RWPE2 (cell line): Measurements from ENCODE around the gene ZNF891.

Experiments
- ATAC-seq: fragments of 200-7000 bp; cut with Tn5 transposase; 3 replicates; pipeline ENCODE4 v1.9.1; 2021; ENCODE audit warnings: low read depth
- DNase-seq: peaks from one replicate; pipeline ENCODE4 v3.0.0-alpha.2; 2020; ENCODE audit warnings: low spot score
- H3K27ac ChIP-seq: fragments of 450-650 bp; 2 replicates; pipeline ENCODE4 v1.5.1; 2017; ENCODE audit warnings: mild to moderate bottlenecking; ENCODE audit not compliant: poor library complexity, severe bottlenecking
- H3K27me3 ChIP-seq: fragments of 250-450 bp; sonication (Bioruptor Pico); 2 replicates; pipeline ENCODE4 v1.5.1; 2021; ENCODE audit warnings: mild to moderate bottlenecking, moderate library complexity; ENCODE audit not compliant: insufficient read depth, poor library complexity, severe bottlenecking
- H3K36me3 ChIP-seq: fragments of 250-450 bp; sonication (Bioruptor Pico); 2 replicates; pipeline ENCODE4 v1.5.1; 2020; ENCODE audit warnings: low read depth, mild to moderate bottlenecking, moderate library complexity
- H3K4me1 ChIP-seq: fragments of 250-450 bp; sonication (Bioruptor Pico); 2 replicates; pipeline ENCODE4 v1.5.1; 2021; ENCODE audit warnings: mild to moderate bottlenecking, moderate library complexity; ENCODE audit not compliant: insufficient read depth, poor library complexity, severe bottlenecking
- H3K4me3 ChIP-seq: fragments of 250-450 bp; sonication (Bioruptor Pico); 2 replicates; pipeline ENCODE4 v1.5.1; 2021; ENCODE audit warnings: mild to moderate bottlenecking, moderate library complexity; ENCODE audit not compliant: severe bottlenecking
- H3K9me3 ChIP-seq: fragments of 250-450 bp; sonication (Bioruptor Pico); 2 replicates; pipeline ENCODE4 v1.5.1; 2021; ENCODE audit warnings: mild to moderate bottlenecking, moderate library complexity; ENCODE audit not compliant: severe bottlenecking
- CTCF ChIP-seq: fragments of 450-650 bp; IDR thresholded peaks from one replicate; pipeline ENCODE4 v1.5.1; 2017; ENCODE audit warnings: mild to moderate bottlenecking, moderate library complexity; ENCODE audit not compliant: poor library complexity, severe bottlenecking

ZNF891 gene

GRCh38 chr12:133083345-133083744 lies 46.7 kb downstream of the ZNF891 start:
- Histone ChIP-seq H3K36me3 (peaks cover 63% of the 10 kb centered on the region), H3K4me3 (no peak overlapping the region), H3K9me3 (peaks cover 13% of the 10 kb centered on the region), H3K27ac (no peak overlapping the region), H3K27me3 (no peaks in the 10 kb centered on the region), H3K4me1 (no peaks in the 10 kb centered on the region)
- no peak for TF ChIP-seq CTCF
- no peak for ATAC-seq
- DNase-seq, result no peak

- Histone ChIP-seq H3K9me3 (peaks cover 17% of the 10 kb centered on the region), H3K36me3 (peaks cover 47% of the 10 kb centered on the region), H3K4me3 (peak overlapping the region; percentile 76), H3K27me3 (no peaks in the 10 kb centered on the region), H3K27ac (peak overlapping the region; percentile 81), H3K4me1 (no peaks in the 10 kb centered on the region)
- TF ChIP-seq CTCF, result no peak
- ATAC-seq (no peak), DNase-seq (no peak)
Measured at GRCh38 chr12:133081159-133081780, 48.8 kb downstream of the ZNF891 start.

- TF ChIP-seq CTCF, result peak; percentile 22
- H3K4me1 ChIP-seq, result no peaks in the 10 kb centered on the region
- H3K27ac ChIP-seq, result peak within 1 kb of the TSS; percentile 81
- DNase-seq (peak; percentile 91), ATAC-seq (peak; percentile 53)
- peaks cover 17% of the 10 kb centered on the region for H3K9me3 ChIP-seq
- no peaks in the 10 kb centered on the region for H3K27me3 ChIP-seq
- H3K4me3 ChIP-seq, result peak within 1 kb of the TSS; percentile 76
- peaks cover 40% of the 10 kb centered on the region for H3K36me3 ChIP-seq
Measured at GRCh38 chr12:133080368-133081158, 49.5 kb downstream of the ZNF891 start, which contains the start of gene ZNF140. Gene ZNF140, plus strand, starts transcription at chr12:133080923. Its CDS starts 398 bp downstream, at chr12:133081321.

- no peak for TF ChIP-seq CTCF
- ATAC-seq, result peak; percentile 90
- Histone ChIP-seq H3K4me3 (peak overlapping the region; percentile 76), H3K4me1 (no peaks in the 10 kb centered on the region), H3K27me3 (no peaks in the 10 kb centered on the region), H3K27ac (peak overlapping the region; percentile 81), H3K9me3 (peaks cover 17% of the 10 kb centered on the region), H3K36me3 (peaks cover 34% of the 10 kb centered on the region)
- DNase-seq, result peak; percentile 98
Measured at GRCh38 chr12:133080026-133080367, 50.1 kb downstream of the ZNF891 start.

- Histone ChIP-seq H3K27me3 (no peaks in the 10 kb centered on the region), H3K4me3 (no peak overlapping the region), H3K9me3 (peaks cover 20% of the 10 kb centered on the region), H3K36me3 (no peaks in the 10 kb centered on the region), H3K27ac (no peak overlapping the region), H3K4me1 (no peaks in the 10 kb centered on the region)
- TF ChIP-seq CTCF, result no peak
- DNase-seq (no peak), ATAC-seq (no peak)
Measured at GRCh38 chr12:133073836-133074235, 56.2 kb downstream of the ZNF891 start.
